Measurements from ENCODE around the gene CRIP2. TPM values are rescaled to one million over a fixed set of nuclear protein-coding genes. Genes with fewer than 3 reads are reported as not detected.
A peak's percentile ranks its signal among the peaks of the same experiment; 100 is the strongest.

CRIP2 gene
- total and polyA plus RNA-seq, 2 of the 8 experiments (the other 6 are each of a cell fraction or from before 2014, with no cell fraction given): 4.2 to 13.5 TPM

DNA sequence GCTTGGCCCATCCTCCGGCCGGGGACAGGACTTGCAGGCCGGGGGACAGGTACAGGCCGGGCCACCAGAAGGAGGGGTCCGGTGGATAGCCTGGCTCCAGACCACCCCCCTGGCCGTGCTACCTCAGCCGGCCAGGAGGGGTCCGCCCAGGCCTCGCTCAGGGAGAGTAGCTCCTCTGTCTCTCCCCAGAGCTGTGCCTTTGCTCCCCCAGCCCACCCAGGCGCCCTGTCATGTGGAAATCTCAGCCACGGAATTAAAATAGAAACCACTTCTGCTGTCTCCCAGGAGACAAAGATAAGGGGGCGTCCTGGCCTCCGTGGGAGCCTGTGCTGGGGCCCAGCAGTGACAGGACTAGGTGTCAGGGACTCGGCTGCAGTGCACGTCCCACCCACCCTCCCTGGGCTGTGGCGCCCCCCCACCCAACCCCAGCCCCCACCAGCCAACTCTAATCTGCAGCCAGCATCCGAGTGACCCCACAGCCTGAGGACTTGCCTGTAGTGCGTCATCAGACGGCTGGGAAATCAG is 3.3 kb upstream of the CRIP2 start:
- no peak overlapping the region for H2BK5ac ChIP-seq (ENCODE audit: low read depth, low read length)
- no peak overlapping the region for H4K5ac ChIP-seq (ENCODE audit: insufficient read length, low read depth, low read length)
- FAIRE-seq (no peak), DNase-seq (ENCODE audit: low read depth in 1 of 2, low spot score in 2 of 2) (peak in 1 of 2 experiments; percentile 76)
- H3K18ac ChIP-seq (ENCODE audit: extremely low read depth, low read length): no peak overlapping the region
- no peak overlapping the region for H3K4me2 ChIP-seq (ENCODE audit: insufficient read depth in 1 of 2, low read depth in 2 of 2, low read length in 2 of 2)
- H3K14ac ChIP-seq (ENCODE audit: insufficient read length): no peak overlapping the region
- no peaks in the 10 kb centered on the region for H3K79me1 ChIP-seq (ENCODE audit: low read depth, low read length)
- peak in 2 of 3 experiments; percentile 47 to 51; a peak in 3 of 4 replicates for TF ChIP-seq CTCF (IDR thresholded peaks at IDR 0.05; ENCODE audit: control extremely low read depth in 1 of 3, insufficient read depth in 1 of 3, low read depth in 1 of 3, low read length in 3 of 3)
- TF ChIP-seq RAD21 (IDR thresholded peaks at IDR 0.05 in 1 of 2, conservative IDR thresholded peaks at IDR 0.05 in 1 of 2; ENCODE audit: low read depth in 2 of 2, low read length in 2 of 2): peak; percentile 20 to 43; a peak in 3 of 4 replicates
- no peak for TF ChIP-seq TEAD4 (IDR thresholded peaks at IDR 0.05; ENCODE audit: low read depth, low read length)
- H3K27me3 ChIP-seq (replicated peaks in 1 of 4; ENCODE audit: control insufficient read depth in 3 of 4, extremely low read depth in 1 of 4, insufficient read depth in 3 of 4, low read length in 3 of 4): peaks cover 14 to 23% (median 17%) of the 10 kb centered on the region in 4 experiments; a peak in 6 of 7 replicates
- no peak overlapping the region for H3K23ac ChIP-seq (ENCODE audit: insufficient read length)
- peaks cover 0 to 30% (median 5%) of the 10 kb centered on the region in 4 experiments; a peak in 5 of 8 replicates for H3K36me3 ChIP-seq (ENCODE audit: control insufficient read depth in 2 of 4, insufficient read depth in 4 of 4, low read length in 3 of 4)
- H3K23me2 ChIP-seq (ENCODE audit: low read depth, low read length): peaks cover 14% of the 10 kb centered on the region; the same call in 1 of the 2 replicates
- POLR2A ChIA-PET (ENCODE audit: partially characterized antibody): interaction anchor here (0.9 to 4.2 kb wide), 8 partner anchors 10 to 56 kb away, joined by 3 to 21 read pairs (median 4); no protein-coding TSS in a partner anchor
- WGBS, 2 experiments (ENCODE audit: extremely low coverage in 1 of 2, insufficient coverage in 1 of 2, insufficient read length in 1 of 2, insufficient replicate concordance in 2 of 2, low coverage in 1 of 2, low lambda C conversion rate in 2 of 2, missing lambda C conversion rate in 1 of 2): 75% methylated on average over 15 of the region's 19 CpGs; no CpG with 5 or more reads in 1 of the 2 experiments
- no peak overlapping the region for H3K4ac ChIP-seq (replicated peaks; ENCODE audit: insufficient read length, low read depth, low read length)
- no peak overlapping the region for H2AFZ ChIP-seq (ENCODE audit: low read length)
- CTCF ChIA-PET (ENCODE audit: partially characterized antibody): interaction anchor here (0.6 to 5.3 kb wide), 31 partner anchors 9 to 1751 kb away, joined by 3 to 70 read pairs (median 4); partner anchors contain the start of gene CRIP1
- no peak overlapping the region for H2BK120ac ChIP-seq (replicated peaks; ENCODE audit: low read depth, low read length)
- no peak overlapping the region for H4K8ac ChIP-seq (ENCODE audit: extremely low read depth, insufficient read depth, low read length)
- no peaks in the 10 kb centered on the region for H3K9me3 ChIP-seq (ENCODE audit: insufficient read depth in 2 of 2, low read depth in 1 of 2, low read length in 1 of 2)
- no peak overlapping the region for H3K9ac ChIP-seq (replicated peaks in 1 of 4; ENCODE audit: extremely low read depth in 1 of 4, low read depth in 3 of 4, low read length in 3 of 4)
- H3K27ac ChIP-seq (ENCODE audit: low read depth, low read length): no peak overlapping the region
- H2AK5ac ChIP-seq (ENCODE audit: low read depth, low read length): no peak overlapping the region
- no peak overlapping the region for H4K91ac ChIP-seq (replicated peaks; ENCODE audit: insufficient read length, low read length)
- peaks cover 9 to 33% of the 10 kb centered on the region in 2 experiments for H4K20me1 ChIP-seq (replicated peaks in 1 of 2; ENCODE audit: control insufficient read depth in 1 of 2, insufficient read depth in 2 of 2, low read length in 2 of 2)
- no peak overlapping the region for H2BK12ac ChIP-seq (ENCODE audit: low read depth, low read length)
- H2BK15ac ChIP-seq (ENCODE audit: low read length): no peak overlapping the region
- no peak overlapping the region for H2BK20ac ChIP-seq (ENCODE audit: low read length)
- H3K56ac ChIP-seq (replicated peaks; ENCODE audit: insufficient read length, low read depth, low read length): no peak overlapping the region
- no peaks in the 10 kb centered on the region for H3K79me2 ChIP-seq (ENCODE audit: control insufficient read depth in 1 of 2, insufficient read depth in 2 of 2, low read length in 2 of 2)
- peaks cover 0 to 26% (median 14%) of the 10 kb centered on the region in 4 experiments; a peak in 6 of 7 replicates for H3K4me1 ChIP-seq (replicated peaks in 1 of 4; ENCODE audit: control insufficient read depth in 3 of 4, insufficient read depth in 4 of 4, low read length in 3 of 4)
- H3K4me3 ChIP-seq (ENCODE audit: extremely low read depth in 1 of 4, insufficient read depth in 2 of 4, low read depth in 3 of 4, low read length in 4 of 4): no peak overlapping the region
